PC-9 (cell line): ENCODE measurements around the gene DOCK2. TPM values are rescaled to one million over a fixed set of nuclear protein-coding genes. Genes with fewer than 3 reads are reported as not detected.

Source experiments
- BruUV-seq: library from RNA; stranded (reverse); fragments of 400-500 nt; replicated peaks from 2 replicates; lab custom pipeline; 2021; lab: Mats Ljungman, UMichigan
- CTCF ChIA-PET: fragments of 300-600 bp; sonication (Branson Sonifier 250); formaldehyde crosslinking; loops from one replicate; lab custom pipeline; 2022; ENCODE audit warnings: antibody characterized with exemption; lab: Charles Lee
- POLR2A ChIA-PET: fragments of 300-600 bp; sonication (Branson Sonifier 250); formaldehyde crosslinking; loops from one replicate; lab custom pipeline; 2022; ENCODE audit warnings: antibody characterized with exemption; ENCODE audit not compliant: unreplicated experiment; lab: Charles Lee
- DNase-seq, 2 experiments: peaks; one replicate each; pipeline versions ENCODE4 v3.0.0 to v3.0.0-alpha.2; 2015 to 2022; ENCODE audit warnings: mixed read lengths in 1 of 2
- H2AFZ ChIP-seq: fragments of 200-600 bp; sonication (generic); 2 replicates; pipeline ENCODE4 v1.8.1; 2017; ENCODE audit warnings: antibody characterized with exemption
- H3F3A ChIP-seq: fragments of 200-600 bp; sonication (generic); 2 replicates; pipeline ENCODE4 v1.8.1; 2017; ENCODE audit warnings: antibody characterized with exemption, mild to moderate bottlenecking, low read depth; ENCODE audit not compliant: insufficient read depth
- H3K27ac ChIP-seq: fragments of 200-600 bp; sonication (generic); 2 replicates; pipeline ENCODE4 v1.6.1; 2016; ENCODE audit warnings: mixed run types
- H3K27me3 ChIP-seq: fragments of 200-600 bp; sonication (generic); 2 replicates; pipeline ENCODE4 v1.6.1; 2016; ENCODE audit warnings: low read depth, mixed run types; ENCODE audit not compliant: insufficient read depth
- H3K36me3 ChIP-seq: fragments of 200-600 bp; sonication (generic); 2 replicates; pipeline ENCODE4 v1.6.1; 2016; ENCODE audit warnings: low read depth, mixed run types
- H3K4me1 ChIP-seq: fragments of 200-600 bp; sonication (generic); replicated peaks from 2 replicates; pipeline ENCODE4 v1.6.1; 2016; ENCODE audit warnings: mixed run types; ENCODE audit not compliant: insufficient read depth
- H3K4me2 ChIP-seq: fragments of 200-600 bp; sonication (generic); 2 replicates; pipeline ENCODE4 v1.6.1; 2017; ENCODE audit warnings: mixed run types
- H3K4me3 ChIP-seq: fragments of 200-600 bp; sonication (generic); 2 replicates; pipeline ENCODE4 v1.6.1; 2016; ENCODE audit warnings: mixed run types
- H3K79me2 ChIP-seq: fragments of 200-600 bp; sonication (generic); 2 replicates; pipeline ENCODE4 v1.6.1; 2017; ENCODE audit warnings: low read depth, mixed run types
- H3K9me2 ChIP-seq: fragments of 200-600 bp; sonication (generic); 2 replicates; pipeline ENCODE4 v1.8.1; 2017; ENCODE audit warnings: mild to moderate bottlenecking; ENCODE audit not compliant: insufficient read depth
- H3K9me3 ChIP-seq: fragments of 200-600 bp; sonication (generic); 2 replicates; pipeline ENCODE4 v1.8.1; 2016; ENCODE audit warnings: low read depth; ENCODE audit not compliant: insufficient read depth
- H4K20me1 ChIP-seq: fragments of 200-600 bp; sonication (generic); 2 replicates; pipeline ENCODE4 v1.8.1; 2017; ENCODE audit not compliant: insufficient read depth
- CTCF ChIP-seq: fragments of 200-600 bp; sonication (generic); conservative IDR thresholded peaks from 2 replicates; pipeline ENCODE4 v1.6.1; 2017; ENCODE audit warnings: mixed run types, antibody characterized with exemption, mild to moderate bottlenecking, moderate library complexity
- EZH2 ChIP-seq: fragments of 200-600 bp; sonication (generic); IDR thresholded peaks from 2 replicates; pipeline ENCODE4 v1.8.0; 2017; ENCODE audit warnings: antibody characterized with exemption, low read depth
- intact Hi-C: fragments of 100-400 bp; cut with micrococcal nuclease; formaldehyde crosslinking; loops from one replicate; pipeline ENCODE4 v1.10.0; 2022; ENCODE audit not compliant: unreplicated experiment
- total RNA-seq: library from RNA; stranded (reverse); gene quantifications from 2 replicates; pipeline ENCODE4 v1.2.3, GENCODE V29; 2021

DOCK2 gene
- total RNA-seq, 1 experiment from 2014 or later: 0.41 TPM

- Histone ChIP-seq H3K4me3 (no peak overlapping the region), H3K9me2 (no peaks in the 10 kb centered on the region), H3K9me3 (no peaks in the 10 kb centered on the region), H3K79me2 (no peaks in the 10 kb centered on the region), H3K36me3 (no peaks in the 10 kb centered on the region), H3K27ac (no peak overlapping the region), H2AFZ (no peak overlapping the region), H3K4me1 (no peaks in the 10 kb centered on the region), H3F3A (no peaks in the 10 kb centered on the region), H3K4me2 (no peak overlapping the region), H4K20me1 (no peaks in the 10 kb centered on the region), H3K27me3 (no peaks in the 10 kb centered on the region)
- intact Hi-C loops: no loop called here
- CTCF ChIA-PET: no interaction called here
- POLR2A ChIA-PET: no interaction called here
- no peak for DNase-seq
- no TSS peak for BruUV-seq
- TF ChIP-seq CTCF (no peak), EZH2 (no peak)
Observed at GRCh38 chr5:169840405-169840804, 203.3 kb downstream of the DOCK2 start.

DNA sequence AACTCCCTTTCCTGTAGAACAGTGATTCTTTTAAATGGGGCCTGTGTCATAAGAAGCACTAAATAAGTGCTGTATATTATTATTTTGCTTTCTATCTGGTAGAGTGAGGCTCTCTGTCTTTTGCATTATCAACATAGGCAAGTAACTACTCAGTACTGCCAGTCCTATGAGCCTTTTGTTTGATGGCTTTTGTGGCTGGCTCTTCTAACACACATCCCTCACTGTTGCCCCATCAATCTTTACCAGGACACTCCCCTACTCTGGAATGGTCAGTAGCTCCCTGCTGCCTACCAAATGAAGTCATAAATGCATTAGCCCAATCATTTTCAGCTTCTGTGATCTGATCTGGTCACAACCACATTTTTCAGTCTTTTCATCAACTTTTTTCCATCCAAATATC is 205.6 kb downstream of the DOCK2 start:
- no peak for DNase-seq
- Histone ChIP-seq H3K36me3 (no peaks in the 10 kb centered on the region), H3K4me2 (no peak overlapping the region), H4K20me1 (no peaks in the 10 kb centered on the region), H2AFZ (no peak overlapping the region), H3K79me2 (no peaks in the 10 kb centered on the region), H3K4me1 (no peaks in the 10 kb centered on the region), H3K4me3 (no peak overlapping the region), H3K9me3 (no peaks in the 10 kb centered on the region), H3F3A (no peaks in the 10 kb centered on the region), H3K27ac (no peak overlapping the region), H3K9me2 (no peaks in the 10 kb centered on the region), H3K27me3 (no peaks in the 10 kb centered on the region)
- intact Hi-C loops: no loop called here
- ChIA-PET CTCF (no interaction called here), POLR2A (no interaction called here)
- no TSS peak for BruUV-seq
- TF ChIP-seq EZH2: no peak
- TF ChIP-seq CTCF: no peak

GRCh38 chr5:169847519-169847918 is 210.4 kb downstream of the DOCK2 start:
- Histone ChIP-seq H3K27me3 (no peaks in the 10 kb centered on the region), H3K9me3 (peaks cover 13% of the 10 kb centered on the region), H3K27ac (no peak overlapping the region), H2AFZ (no peak overlapping the region), H3K4me2 (no peak overlapping the region), H3K9me2 (no peaks in the 10 kb centered on the region), H3K36me3 (no peaks in the 10 kb centered on the region), H3K4me1 (no peaks in the 10 kb centered on the region), H4K20me1 (no peaks in the 10 kb centered on the region), H3K79me2 (no peaks in the 10 kb centered on the region), H3F3A (no peaks in the 10 kb centered on the region), H3K4me3 (no peak overlapping the region)
- TF ChIP-seq EZH2 (no peak), CTCF (no peak)
- BruUV-seq: no TSS peak
- ChIA-PET CTCF (no interaction called here), POLR2A (no interaction called here)
- intact Hi-C loops: no loop called here
- no peak for DNase-seq
